ENCODE measurements around the gene KDM4C. TPM values are rescaled to one million over a fixed set of nuclear protein-coding genes. Genes with fewer than 3 reads are reported as not detected.

KDM4C gene
- total and polyA plus RNA-seq, 5 donors from 2014 or later: 27.9 to 99.0 (median 32.0) TPM

GRCh38 chr9:7195526-7195925 is 437.8 kb downstream of the KDM4C start:
- H3K27me3 Mint-ChIP-seq: peaks cover 8% of the 10 kb centered on the region
- H3K9me3 ChIP-seq (ENCODE audit: control insufficient read depth in 2 of 2, low read length in 2 of 2): peaks cover 0 to 2% of the 10 kb centered on the region in 2 experiments
- no peak overlapping the region for H3K4me3 ChIP-seq (ENCODE audit: low read depth, low read length)
- no peaks in the 10 kb centered on the region for H3K36me3 Mint-ChIP-seq
- H3K4me1 Mint-ChIP-seq: peaks cover 0 to 4% (median 0%) of the 10 kb centered on the region in 4 donors
- H3K27ac ChIP-seq (ENCODE audit: insufficient read depth, low read length, poor library complexity, severe bottlenecking): no peak overlapping the region
- DNase-seq (no peak), ATAC-seq (ENCODE audit: low read depth in 2 of 2) (no peak)
- H3K9me3 Mint-ChIP-seq: peaks cover 0 to 9% (median 3%) of the 10 kb centered on the region in 7 donors
- H3K27ac Mint-ChIP-seq: no peak overlapping the region
- no peaks in the 10 kb centered on the region for H3K4me1 ChIP-seq (ENCODE audit: control insufficient read depth, insufficient read depth, low read length, poor library complexity, severe bottlenecking)
- H3K36me3 ChIP-seq (ENCODE audit: control insufficient read depth, insufficient read depth, low read length): no peaks in the 10 kb centered on the region
- no peak overlapping the region for H3K4me3 Mint-ChIP-seq
- H3K27me3 ChIP-seq (ENCODE audit: control insufficient read depth, insufficient read depth, low read length): no peaks in the 10 kb centered on the region

DNA sequence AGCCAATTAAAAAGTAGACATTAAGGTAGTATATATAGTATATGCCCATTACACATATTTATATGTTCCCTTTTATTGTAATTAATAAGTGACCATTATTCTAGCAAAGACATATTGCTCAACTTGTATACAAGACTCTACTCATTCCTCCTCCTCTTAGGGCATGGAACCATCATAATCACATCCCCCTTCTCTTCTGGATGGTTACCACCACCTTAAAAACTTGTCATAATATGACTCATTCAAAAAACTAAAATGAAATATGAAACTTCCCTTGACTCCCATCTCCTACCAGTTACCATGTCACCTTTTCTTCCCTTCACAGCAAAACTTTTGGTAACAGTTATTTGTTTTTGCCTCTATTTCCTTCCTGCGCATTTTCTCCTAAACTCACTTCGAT is 438.7 kb downstream of the KDM4C start:
- H3K4me1 ChIP-seq (ENCODE audit: control insufficient read depth, insufficient read depth, low read length, poor library complexity, severe bottlenecking): no peaks in the 10 kb centered on the region
- Mint-ChIP-seq H3K27ac (no peak overlapping the region), H3K4me1 (peaks cover 0 to 4% (median 0%) of the 10 kb centered on the region in 4 donors), H3K4me3 (no peak overlapping the region), H3K27me3 (peaks cover 12% of the 10 kb centered on the region), H3K9me3 (peaks cover 0 to 4% (median 0%) of the 10 kb centered on the region in 7 donors), H3K36me3 (no peaks in the 10 kb centered on the region)
- H3K27me3 ChIP-seq (ENCODE audit: control insufficient read depth, insufficient read depth, low read length): no peaks in the 10 kb centered on the region
- no peaks in the 10 kb centered on the region for H3K36me3 ChIP-seq (ENCODE audit: control insufficient read depth, insufficient read depth, low read length)
- H3K27ac ChIP-seq (ENCODE audit: insufficient read depth, low read length, poor library complexity, severe bottlenecking): no peak overlapping the region
- H3K4me3 ChIP-seq (ENCODE audit: low read depth, low read length): no peak overlapping the region
- no peak for DNase-seq
- ATAC-seq (ENCODE audit: low read depth in 2 of 2): no peak
- no peaks in the 10 kb centered on the region for H3K9me3 ChIP-seq (ENCODE audit: control insufficient read depth in 2 of 2, low read length in 2 of 2)

DNA sequence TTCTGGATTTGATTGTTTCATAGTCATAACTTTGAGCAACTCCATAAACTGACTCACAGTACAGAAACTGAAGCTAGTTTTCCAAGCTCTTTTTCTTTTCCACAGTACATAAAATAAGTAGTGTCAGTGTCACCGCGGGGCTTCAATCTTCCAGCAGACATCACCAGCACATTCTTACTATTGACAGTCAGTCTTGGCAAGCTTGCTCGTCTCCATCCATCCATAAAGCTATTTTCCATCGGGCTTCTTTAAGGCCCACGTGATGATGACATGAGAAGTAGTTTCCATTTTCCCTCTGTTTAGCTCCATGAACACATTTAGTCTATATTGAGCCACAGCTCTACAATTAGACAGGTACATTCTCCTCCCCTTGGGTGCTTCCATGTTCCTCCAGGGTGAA is 443.4 kb downstream of the KDM4C start:
- no peaks in the 10 kb centered on the region for H3K36me3 Mint-ChIP-seq
- H3K4me3 Mint-ChIP-seq: no peak overlapping the region
- no peaks in the 10 kb centered on the region for H3K9me3 ChIP-seq (ENCODE audit: control insufficient read depth in 2 of 2, low read length in 2 of 2)
- ATAC-seq (ENCODE audit: low read depth in 2 of 2) (no peak), DNase-seq (no peak)
- H3K27ac ChIP-seq (ENCODE audit: insufficient read depth, low read length, poor library complexity, severe bottlenecking): no peak overlapping the region
- H3K27me3 ChIP-seq (ENCODE audit: control insufficient read depth, insufficient read depth, low read length): no peaks in the 10 kb centered on the region
- no peaks in the 10 kb centered on the region for H3K36me3 ChIP-seq (ENCODE audit: control insufficient read depth, insufficient read depth, low read length)
- no peak overlapping the region for H3K27ac Mint-ChIP-seq
- no peak overlapping the region for H3K4me3 ChIP-seq (ENCODE audit: low read depth, low read length)
- H3K4me1 Mint-ChIP-seq: no peaks in the 10 kb centered on the region
- H3K9me3 Mint-ChIP-seq: peaks cover 0 to 4% (median 0%) of the 10 kb centered on the region in 7 donors
- H3K27me3 Mint-ChIP-seq: peaks cover 17% of the 10 kb centered on the region
- H3K4me1 ChIP-seq (ENCODE audit: control insufficient read depth, insufficient read depth, low read length, poor library complexity, severe bottlenecking): no peaks in the 10 kb centered on the region

DNA sequence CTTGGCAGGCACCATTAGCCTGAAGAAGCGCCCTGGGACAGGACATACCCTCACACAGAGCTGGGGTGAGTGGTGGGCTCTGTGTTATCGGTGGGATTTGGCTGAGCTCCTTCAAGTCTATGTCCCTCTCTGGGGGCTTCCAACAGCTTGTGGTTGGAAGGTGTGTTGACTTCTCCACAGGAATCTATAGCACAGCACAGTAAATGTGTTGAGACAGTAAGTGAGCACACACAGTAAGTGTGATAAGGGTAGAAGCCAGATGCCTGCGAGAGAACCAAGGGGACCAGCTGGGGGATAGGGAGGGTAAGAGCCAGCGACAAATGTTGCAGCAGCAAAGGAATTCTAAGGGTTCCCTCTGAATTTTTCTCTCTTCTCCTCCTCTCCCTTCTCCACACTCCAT is 448.0 kb downstream of the KDM4C start:
- Histone ChIP-seq H3K36me3 (ENCODE audit: control insufficient read depth, insufficient read depth, low read length) (no peaks in the 10 kb centered on the region), H3K4me3 (ENCODE audit: low read depth, low read length) (no peak overlapping the region), H3K27ac (ENCODE audit: insufficient read depth, low read length, poor library complexity, severe bottlenecking) (no peak overlapping the region), H3K9me3 (ENCODE audit: control insufficient read depth in 2 of 2, low read length in 2 of 2) (no peaks in the 10 kb centered on the region), H3K27me3 (ENCODE audit: control insufficient read depth, insufficient read depth, low read length) (peaks cover 3% of the 10 kb centered on the region), H3K4me1 (ENCODE audit: control insufficient read depth, insufficient read depth, low read length, poor library complexity, severe bottlenecking) (no peaks in the 10 kb centered on the region)
- Mint-ChIP-seq H3K27me3 (peaks cover 7% of the 10 kb centered on the region), H3K4me3 (no peak overlapping the region), H3K4me1 (no peaks in the 10 kb centered on the region), H3K27ac (no peak overlapping the region), H3K9me3 (peaks cover 0 to 2% (median 0%) of the 10 kb centered on the region in 7 donors), H3K36me3 (no peaks in the 10 kb centered on the region)
- DNase-seq (no peak), ATAC-seq (ENCODE audit: low read depth in 2 of 2) (no peak)

DNA sequence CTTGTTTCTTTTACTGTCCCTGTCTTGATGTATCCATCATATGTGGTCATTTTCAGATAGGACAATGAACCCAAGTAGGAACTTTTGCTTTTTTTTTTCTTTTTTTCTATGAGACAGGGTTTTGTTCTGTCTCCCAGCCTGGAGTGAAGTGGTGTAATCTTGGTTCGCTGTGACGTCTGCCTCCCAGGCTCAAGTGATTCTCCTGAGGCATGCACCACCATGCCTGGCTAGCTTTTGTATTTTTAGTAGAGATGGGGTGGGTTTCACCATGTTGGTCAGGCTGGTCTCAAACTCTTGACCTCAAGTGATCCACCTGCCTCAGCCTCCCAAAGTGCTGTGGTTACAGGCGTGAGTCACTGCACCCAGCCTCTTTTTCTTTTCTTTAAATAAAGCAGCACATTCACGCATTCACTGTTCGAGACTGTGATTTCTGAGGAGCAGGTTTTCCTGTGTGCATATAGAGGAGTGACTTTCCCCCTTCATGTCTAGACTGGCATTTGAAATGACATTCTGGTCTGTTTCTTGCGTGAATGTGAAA is 448.5 kb downstream of the KDM4C start:
- Histone ChIP-seq H3K4me3 (ENCODE audit: low read depth, low read length) (no peak overlapping the region), H3K9me3 (ENCODE audit: control insufficient read depth in 2 of 2, low read length in 2 of 2) (no peaks in the 10 kb centered on the region), H3K27me3 (ENCODE audit: control insufficient read depth, insufficient read depth, low read length) (peaks cover 3% of the 10 kb centered on the region), H3K4me1 (ENCODE audit: control insufficient read depth, insufficient read depth, low read length, poor library complexity, severe bottlenecking) (no peaks in the 10 kb centered on the region), H3K36me3 (ENCODE audit: control insufficient read depth, insufficient read depth, low read length) (no peaks in the 10 kb centered on the region), H3K27ac (ENCODE audit: insufficient read depth, low read length, poor library complexity, severe bottlenecking) (no peak overlapping the region)
- no peaks in the 10 kb centered on the region for H3K36me3 Mint-ChIP-seq
- peaks cover 5% of the 10 kb centered on the region for H3K27me3 Mint-ChIP-seq
- ATAC-seq (ENCODE audit: low read depth in 2 of 2) (no peak), DNase-seq (no peak)
- peaks cover 0 to 1% (median 0%) of the 10 kb centered on the region in 7 donors for H3K9me3 Mint-ChIP-seq
- H3K4me3 Mint-ChIP-seq: no peak overlapping the region
- H3K27ac Mint-ChIP-seq: no peak overlapping the region
- no peaks in the 10 kb centered on the region for H3K4me1 Mint-ChIP-seq

DNA sequence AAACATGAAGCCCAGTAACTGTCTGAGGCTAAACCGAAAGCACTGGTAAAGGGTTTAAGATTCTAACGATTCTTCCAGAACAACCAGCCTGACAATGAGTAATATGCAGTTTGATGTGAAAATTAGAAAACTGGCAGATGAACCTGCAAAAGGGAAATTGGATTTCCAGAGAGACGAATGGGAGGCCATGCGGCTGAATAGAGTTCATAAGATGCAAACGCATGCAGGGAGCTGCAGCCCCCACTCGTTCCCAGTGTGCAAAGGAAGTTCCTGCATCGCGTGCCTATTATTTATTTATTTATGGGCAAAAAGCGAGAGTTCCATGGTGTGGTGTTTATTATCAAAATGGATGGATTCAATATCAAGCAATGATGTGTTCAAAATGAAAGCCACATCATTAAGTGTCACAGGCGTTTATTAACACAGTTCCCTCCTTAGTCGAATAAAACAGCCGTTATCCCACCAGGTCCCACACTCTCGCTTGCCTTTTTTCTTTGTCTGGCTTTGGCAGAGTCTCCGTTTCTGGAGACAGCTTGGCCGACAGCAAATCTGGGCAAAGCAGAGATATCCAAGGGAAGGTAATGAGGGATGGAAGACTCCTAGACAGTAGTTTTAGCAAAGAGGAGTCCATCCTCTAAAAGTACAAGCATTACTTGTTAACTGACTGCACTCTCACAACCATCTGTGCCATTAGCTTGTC is 451.4 kb downstream of the KDM4C start:
- Histone ChIP-seq H3K27ac (ENCODE audit: insufficient read depth, low read length, poor library complexity, severe bottlenecking) (no peak overlapping the region), H3K9me3 (ENCODE audit: control insufficient read depth in 2 of 2, low read length in 2 of 2) (no peaks in the 10 kb centered on the region), H3K4me3 (ENCODE audit: low read depth, low read length) (no peak overlapping the region), H3K36me3 (ENCODE audit: control insufficient read depth, insufficient read depth, low read length) (no peaks in the 10 kb centered on the region), H3K4me1 (ENCODE audit: control insufficient read depth, insufficient read depth, low read length, poor library complexity, severe bottlenecking) (no peaks in the 10 kb centered on the region), H3K27me3 (ENCODE audit: control insufficient read depth, insufficient read depth, low read length) (peaks cover 3% of the 10 kb centered on the region)
- Mint-ChIP-seq H3K27ac (no peak overlapping the region), H3K36me3 (no peaks in the 10 kb centered on the region), H3K27me3 (no peaks in the 10 kb centered on the region), H3K4me3 (no peak overlapping the region), H3K9me3 (peaks cover 0 to 3% (median 0%) of the 10 kb centered on the region in 7 donors), H3K4me1 (no peaks in the 10 kb centered on the region)
- ATAC-seq (ENCODE audit: low read depth in 2 of 2): no peak
- DNase-seq: no peak

- Histone ChIP-seq H3K27me3 (ENCODE audit: control insufficient read depth, insufficient read depth, low read length) (peaks cover 3% of the 10 kb centered on the region), H3K4me3 (ENCODE audit: low read depth, low read length) (no peak overlapping the region), H3K4me1 (ENCODE audit: control insufficient read depth, insufficient read depth, low read length, poor library complexity, severe bottlenecking) (no peaks in the 10 kb centered on the region), H3K27ac (ENCODE audit: insufficient read depth, low read length, poor library complexity, severe bottlenecking) (no peak overlapping the region), H3K9me3 (ENCODE audit: control insufficient read depth in 2 of 2, low read length in 2 of 2) (no peaks in the 10 kb centered on the region), H3K36me3 (ENCODE audit: control insufficient read depth, insufficient read depth, low read length) (no peaks in the 10 kb centered on the region)
- peaks cover 0 to 3% (median 0%) of the 10 kb centered on the region in 7 donors for H3K9me3 Mint-ChIP-seq
- H3K27ac Mint-ChIP-seq: no peak overlapping the region
- H3K4me3 Mint-ChIP-seq: no peak overlapping the region
- H3K4me1 Mint-ChIP-seq: no peaks in the 10 kb centered on the region
- ATAC-seq (ENCODE audit: low read depth in 2 of 2) (no peak), DNase-seq (no peak)
- H3K36me3 Mint-ChIP-seq: no peaks in the 10 kb centered on the region
- H3K27me3 Mint-ChIP-seq: no peaks in the 10 kb centered on the region
Measured at GRCh38 chr9:7209990-7210389, 452.2 kb downstream of the KDM4C start.

Data from CD4-positive, CD25-positive, alpha-beta regulatory T cell (primary cell).